Liver (tissue), 9 donors: ENCODE results near the gene P2RY12. TPM values are rescaled to one million over a fixed set of nuclear protein-coding genes. Genes with fewer than 3 reads are reported as not detected.

Experiments used
- DNase-seq: peaks from one replicate; pipeline ENCODE4 v3.0.0-alpha.2; 2017; ENCODE audit warnings: low spot score
- H3K27ac ChIP-seq, 2 donors: one replicate each; pipeline ENCODE4 v1.7.0; 2013; ENCODE audit warnings: inconsistent platforms in 2 of 2, low read length in 2 of 2, control low read depth in 1 of 2, low read depth in 1 of 2, mild to moderate bottlenecking in 1 of 2
- H3K27me3 ChIP-seq, 4 donors: one replicate each; pipeline versions ENCODE4 v1.6.1 to v1.7.0; 2013; ENCODE audit warnings: low read length in 3 of 4, inconsistent platforms in 1 of 4, mild to moderate bottlenecking in 1 of 4, moderate library complexity in 1 of 4; ENCODE audit not compliant: control insufficient read depth in 4 of 4, insufficient read depth in 4 of 4
- H3K36me3 ChIP-seq, 4 donors: one replicate each; pipeline versions ENCODE4 v1.6.1 to v1.7.0; 2013; ENCODE audit warnings: low read length in 3 of 4, mild to moderate bottlenecking in 3 of 4, low read depth in 1 of 4, moderate library complexity in 1 of 4; ENCODE audit not compliant: control insufficient read depth in 4 of 4, insufficient read depth in 3 of 4
- H3K4me1 ChIP-seq, 4 donors: one replicate each; pipeline versions ENCODE4 v1.6.1 to v1.7.0; 2013; ENCODE audit warnings: low read length in 3 of 4, mild to moderate bottlenecking in 3 of 4, moderate library complexity in 1 of 4; ENCODE audit not compliant: control insufficient read depth in 4 of 4, insufficient read depth in 4 of 4
- H3K4me3 ChIP-seq, 3 donors: one replicate each; pipeline versions ENCODE4 v1.6.1 to v1.7.0; 2013; ENCODE audit warnings: low read length in 3 of 3, control low read depth in 1 of 3, low read depth in 1 of 3, mild to moderate bottlenecking in 1 of 3
- H3K9ac ChIP-seq, 2 donors: one replicate each; pipeline ENCODE4 v1.7.0; 2013; ENCODE audit warnings: low read length in 2 of 2, mild to moderate bottlenecking in 2 of 2, moderate library complexity in 2 of 2, control low read depth in 1 of 2, low read depth in 1 of 2
- H3K9me3 ChIP-seq, 4 donors: one replicate each; pipeline versions ENCODE4 v1.6.1 to v1.7.0; 2013; ENCODE audit warnings: low read length in 3 of 4; ENCODE audit not compliant: control insufficient read depth in 4 of 4
- ATF3 ChIP-seq: IDR thresholded peaks from 2 replicates; pipeline ENCODE4 v1.6.1; 2016; ENCODE audit warnings: antibody characterized with exemption
- CTCF ChIP-seq: fragments of 150-350 bp; IDR thresholded peaks from 2 replicates; pipeline ENCODE4 v1.5.1; 2017; ENCODE audit warnings: improper control_type of control experiment, low read depth, low read length; ENCODE audit not compliant: missing input control
- EGR1 ChIP-seq, 2 donors: IDR thresholded peaks; 2 replicates each; pipeline ENCODE4 v1.6.1; 2016 to 2018; ENCODE audit warnings: antibody characterized with exemption in 2 of 2, low read depth in 2 of 2
- FOXA1 ChIP-seq: IDR thresholded peaks from 2 replicates; pipeline ENCODE4 v1.6.1; 2016; ENCODE audit warnings: antibody characterized with exemption
- FOXA2 ChIP-seq: IDR thresholded peaks from 2 replicates; pipeline ENCODE4 v1.6.1; 2016; ENCODE audit warnings: antibody characterized with exemption
- GABPA ChIP-seq, 2 donors: IDR thresholded peaks in 1 of 2; conservative IDR thresholded peaks in 1 of 2; 2 replicates each; pipeline ENCODE4 v1.6.1; 2016; ENCODE audit warnings: antibody characterized with exemption in 2 of 2, mild to moderate bottlenecking in 1 of 2, moderate library complexity in 1 of 2
- HNF4A ChIP-seq, 2 donors: conservative IDR thresholded peaks; 2 replicates each; pipeline ENCODE4 v1.6.1; 2016; ENCODE audit warnings: antibody characterized with exemption in 2 of 2, mild to moderate bottlenecking in 2 of 2
- HNF4G ChIP-seq: IDR thresholded peaks from 2 replicates; pipeline ENCODE4 v1.6.1; 2016; ENCODE audit warnings: antibody characterized with exemption
- JUND ChIP-seq, 2 donors: IDR thresholded peaks; 2 replicates each; pipeline ENCODE4 v1.6.1; 2016; ENCODE audit warnings: antibody characterized with exemption in 2 of 2
- MAX ChIP-seq: IDR thresholded peaks from 2 replicates; pipeline ENCODE4 v1.6.1; 2016; ENCODE audit warnings: antibody characterized with exemption
- NR2F2 ChIP-seq: IDR thresholded peaks from 2 replicates; pipeline ENCODE4 v1.6.1; 2016; ENCODE audit warnings: antibody characterized with exemption
- RAD21 ChIP-seq, 2 donors: IDR thresholded peaks; 2 replicates each; pipeline ENCODE4 v1.6.1; 2016; ENCODE audit warnings: antibody characterized with exemption in 2 of 2, mild to moderate bottlenecking in 2 of 2
- REST ChIP-seq: IDR thresholded peaks from 2 replicates; pipeline ENCODE4 v1.6.1; 2016; ENCODE audit warnings: antibody characterized with exemption, mild to moderate bottlenecking
- RXRA ChIP-seq, 2 donors: IDR thresholded peaks; 2 replicates each; pipeline ENCODE4 v1.6.1; 2017 to 2018; ENCODE audit warnings: antibody characterized with exemption in 2 of 2, mild to moderate bottlenecking in 1 of 2
- SP1 ChIP-seq: IDR thresholded peaks from 2 replicates; pipeline ENCODE4 v1.6.1; 2018; ENCODE audit warnings: antibody characterized with exemption, mild to moderate bottlenecking
- TAF1 ChIP-seq: conservative IDR thresholded peaks from 2 replicates; pipeline ENCODE4 v1.6.1; 2016; ENCODE audit warnings: antibody characterized with exemption, mild to moderate bottlenecking
- YY1 ChIP-seq: IDR thresholded peaks from 2 replicates; pipeline ENCODE4 v1.6.1; 2016; ENCODE audit warnings: antibody characterized with exemption, mild to moderate bottlenecking
- ZBTB33 ChIP-seq: IDR thresholded peaks from 2 replicates; pipeline ENCODE4 v1.6.1; 2016; ENCODE audit warnings: antibody characterized with exemption
- WGBS: extraction: QIAGEN DNeasy Blood & Tissue Kit; methylation state at CpG from one replicate; pipeline ENCODE4 v1.1.7; 2013; 5-methylcytosine and 5-hydroxymethylcytosine counted together
- polyA plus RNA-seq, 2 donors: library from polyadenylated mRNA; stranded (reverse) in 1 of 2; unstranded in 1 of 2; fragments of 200-250 nt in 1 of 2; fragments of >200 nt in 1 of 2; fragmentation: Nextera tagmentation in 1 of 2; extraction: Ambion mirVana in 1 of 2; gene quantifications; one replicate each; pipeline versions ENCODE4 v1.2.1 to v1.2.3, GENCODE V29; 2013 to 2015
- total RNA-seq, 2 donors: library from RNA; depleted of rRNA; stranded (reverse); fragments of >200 nt; gene quantifications; one replicate each; pipeline ENCODE4 v1.2.3, GENCODE V29; 2014
- donor health status: healthy.
- donor health status: healthy.
- donor health status: healthy.
- donor health status: healthy.
- donor health status: healthy.

Gene P2RY12
- total and polyA plus RNA-seq, 4 donors: 0.43 to 2.8 (median 1.6) TPM

- no peak overlapping the region for H3K27ac ChIP-seq
Observed at GRCh38 chr3:151297429-151297828, 87.1 kb downstream of the P2RY12 start.

More at GRCh38 chr3:151297429-151297828, 87.1 kb downstream of the P2RY12 start:
- TF ChIP-seq NR2F2 (no peak), SP1 (no peak), MAX (no peak), RAD21 (IDR thresholded peaks at IDR 0.05) (no peak), CTCF (no peak), ZBTB33 (no peak), HNF4G (no peak), GABPA (IDR thresholded peaks at IDR 0.05 in 1 of 2, conservative IDR thresholded peaks at IDR 0.05 in 1 of 2) (no peak), YY1 (no peak), RXRA (IDR thresholded peaks at IDR 0.05) (no peak), EGR1 (IDR thresholded peaks at IDR 0.05; ENCODE audit: low read depth in 2 of 2) (no peak), REST (no peak), JUND (IDR thresholded peaks at IDR 0.05) (no peak), HNF4A (conservative IDR thresholded peaks at IDR 0.05) (no peak), TAF1 (no peak), FOXA2 (no peak), FOXA1 (no peak), ATF3 (no peak)
- Histone ChIP-seq H3K4me3 (no peak overlapping the region), H3K27me3 (peaks cover 0 to 2% (median 0%) of the 10 kb centered on the region in 4 donors), H3K9ac (no peak overlapping the region), H3K4me1 (no peaks in the 10 kb centered on the region), H3K9me3 (no peaks in the 10 kb centered on the region), H3K36me3 (no peaks in the 10 kb centered on the region)
- WGBS: 67% methylated on average over 2 of the region's 2 CpGs
- DNase-seq: no peak
